ENCODE data around the gene TAGAP.

Gene TAGAP

GRCh38 chr6:159090530-159091480 is 46.0 kb upstream of the TAGAP start:
- peaks cover 26% of the 10 kb centered on the region for H3K4me1 ChIP-seq (ENCODE audit: insufficient read depth, low read length, severe bottlenecking)
- H3K27me3 ChIP-seq (ENCODE audit: insufficient read depth, low read length): no peaks in the 10 kb centered on the region
- H3K27ac ChIP-seq (ENCODE audit: low read depth, low read length, poor library complexity, severe bottlenecking): no peak overlapping the region
- H3K4me3 ChIP-seq (ENCODE audit: low read depth, low read length, poor library complexity, severe bottlenecking): no peak overlapping the region
- no peaks in the 10 kb centered on the region for H3K36me3 ChIP-seq (ENCODE audit: insufficient read depth, low read length)
- H4K20me1 ChIP-seq (ENCODE audit: insufficient read depth, low read length): no peaks in the 10 kb centered on the region
- H2AFZ ChIP-seq (ENCODE audit: low read length): no peak overlapping the region
- H3F3A ChIP-seq (ENCODE audit: insufficient read depth, low read length): no peaks in the 10 kb centered on the region
- no peaks in the 10 kb centered on the region for H3K9me2 ChIP-seq (ENCODE audit: low read depth, low read length)
- H3K9me3 ChIP-seq (ENCODE audit: low read length): no peaks in the 10 kb centered on the region
- TF ChIP-seq EZH2 (IDR thresholded peaks at IDR 0.05; ENCODE audit: borderline replicate concordance, low read length): no peak
- no peak for TF ChIP-seq CTCF (IDR thresholded peaks at IDR 0.05; ENCODE audit: low read length)
- no peak overlapping the region for H3K9ac ChIP-seq (ENCODE audit: low read length)
- no peaks in the 10 kb centered on the region for H3K79me2 ChIP-seq (ENCODE audit: insufficient read depth, low read length)
- no peak overlapping the region for H3K4me2 ChIP-seq (ENCODE audit: low read length)

GRCh38 chr6:159089909-159090308 is 45.1 kb upstream of the TAGAP start:
- H3K36me3 ChIP-seq (ENCODE audit: insufficient read depth, low read length): no peaks in the 10 kb centered on the region
- no peak overlapping the region for H3K4me2 ChIP-seq (ENCODE audit: low read length)
- no peaks in the 10 kb centered on the region for H3K79me2 ChIP-seq (ENCODE audit: insufficient read depth, low read length)
- H3K9me3 ChIP-seq (ENCODE audit: low read length): no peaks in the 10 kb centered on the region
- no peaks in the 10 kb centered on the region for H4K20me1 ChIP-seq (ENCODE audit: insufficient read depth, low read length)
- no peak overlapping the region for H2AFZ ChIP-seq (ENCODE audit: low read length)
- no peak for TF ChIP-seq EZH2 (IDR thresholded peaks at IDR 0.05; ENCODE audit: borderline replicate concordance, low read length)
- no peak for TF ChIP-seq CTCF (IDR thresholded peaks at IDR 0.05; ENCODE audit: low read length)
- no peak overlapping the region for H3K9ac ChIP-seq (ENCODE audit: low read length)
- no peaks in the 10 kb centered on the region for H3K27me3 ChIP-seq (ENCODE audit: insufficient read depth, low read length)
- no peaks in the 10 kb centered on the region for H3K9me2 ChIP-seq (ENCODE audit: low read depth, low read length)
- no peak overlapping the region for H3K4me3 ChIP-seq (ENCODE audit: low read depth, low read length, poor library complexity, severe bottlenecking)
- H3K4me1 ChIP-seq (ENCODE audit: insufficient read depth, low read length, severe bottlenecking): peaks cover 17% of the 10 kb centered on the region
- no peaks in the 10 kb centered on the region for H3F3A ChIP-seq (ENCODE audit: insufficient read depth, low read length)
- no peak overlapping the region for H3K27ac ChIP-seq (ENCODE audit: low read depth, low read length, poor library complexity, severe bottlenecking)

GRCh38 chr6:159089443-159089842 is 44.7 kb upstream of the TAGAP start:
- no peak overlapping the region for H3K4me2 ChIP-seq (ENCODE audit: low read length)
- H3K36me3 ChIP-seq (ENCODE audit: insufficient read depth, low read length): no peaks in the 10 kb centered on the region
- H3F3A ChIP-seq (ENCODE audit: insufficient read depth, low read length): no peaks in the 10 kb centered on the region
- H3K4me3 ChIP-seq (ENCODE audit: low read depth, low read length, poor library complexity, severe bottlenecking): no peak overlapping the region
- H3K9me2 ChIP-seq (ENCODE audit: low read depth, low read length): no peaks in the 10 kb centered on the region
- no peaks in the 10 kb centered on the region for H4K20me1 ChIP-seq (ENCODE audit: insufficient read depth, low read length)
- no peaks in the 10 kb centered on the region for H3K27me3 ChIP-seq (ENCODE audit: insufficient read depth, low read length)
- no peak overlapping the region for H3K9ac ChIP-seq (ENCODE audit: low read length)
- TF ChIP-seq CTCF (IDR thresholded peaks at IDR 0.05; ENCODE audit: low read length) (no peak), EZH2 (IDR thresholded peaks at IDR 0.05; ENCODE audit: borderline replicate concordance, low read length) (no peak)
- no peaks in the 10 kb centered on the region for H3K79me2 ChIP-seq (ENCODE audit: insufficient read depth, low read length)
- H3K9me3 ChIP-seq (ENCODE audit: low read length): no peaks in the 10 kb centered on the region
- H3K4me1 ChIP-seq (ENCODE audit: insufficient read depth, low read length, severe bottlenecking): peaks cover 13% of the 10 kb centered on the region
- H3K27ac ChIP-seq (ENCODE audit: low read depth, low read length, poor library complexity, severe bottlenecking): no peak overlapping the region
- no peak overlapping the region for H2AFZ ChIP-seq (ENCODE audit: low read length)

Data from OCI-LY1 (cell line).